ENCODE measurements around the gene C19orf81. TPM values are rescaled to one million over a fixed set of nuclear protein-coding genes. Genes with fewer than 3 reads are reported as not detected.
A peak's percentile ranks its signal among the peaks of the same experiment; 100 is the strongest.

C19orf81 gene
- total and polyA plus RNA-seq, 2 of the 13 experiments (the other 11 are each of a cell fraction or from before 2014, with no cell fraction given) = not detected

- ChIA-PET CTCF (ENCODE audit: low intra/inter-chr PET ratio, low total read pairs) (no interaction called here), POLR2A (no interaction called here)
- DNase-seq (ENCODE audit: low spot score) = no peak
- intact Hi-C loops (cut with micrococcal nuclease; ENCODE audit: unreplicated experiment) (no loop called here), in situ Hi-C loops (cut with HindIII; ENCODE audit: extremely low pct_ligation_motif_present, low pct_unique_long_range_greater_than_20kb) (no loop called here)
- Histone ChIP-seq H3K9ac (ENCODE audit: insufficient read depth, low read depth, low read length) (no peak within 1 kb of the TSS), H3K27me3 (ENCODE audit: control insufficient read depth in 1 of 2, insufficient read depth in 2 of 2, low read length in 2 of 2) (peaks cover 7 to 36% of the 10 kb centered on the region in 2 experiments), H2AFZ (ENCODE audit: low read length) (no peak within 1 kb of the TSS), H3K79me2 (ENCODE audit: insufficient read depth, low read length) (no peaks in the 10 kb centered on the region), H3K27ac (ENCODE audit: extremely low read length, insufficient read depth, low read length) (no peak within 1 kb of the TSS), H4K20me1 (ENCODE audit: insufficient read depth, low read length) (no peaks in the 10 kb centered on the region), H3K4me3 (replicated peaks in 1 of 3; ENCODE audit: insufficient read depth in 1 of 3, low read depth in 2 of 3, low read length in 3 of 3) (no peak within 1 kb of the TSS), H3K9me3 (ENCODE audit: low read length) (peaks cover 2% of the 10 kb centered on the region), H3K4me1 (ENCODE audit: insufficient read depth, low read length) (no peaks in the 10 kb centered on the region; the same call in 1 of the 2 replicates), H3K36me3 (replicated peaks in 1 of 2; ENCODE audit: control insufficient read depth in 1 of 2, insufficient read depth in 2 of 2, low read length in 2 of 2) (no peaks in the 10 kb centered on the region), H3K4me2 (ENCODE audit: low read depth, low read length) (no peak within 1 kb of the TSS)
- FAIRE-seq = no peak
- TF ChIP-seq, protein P1, sequence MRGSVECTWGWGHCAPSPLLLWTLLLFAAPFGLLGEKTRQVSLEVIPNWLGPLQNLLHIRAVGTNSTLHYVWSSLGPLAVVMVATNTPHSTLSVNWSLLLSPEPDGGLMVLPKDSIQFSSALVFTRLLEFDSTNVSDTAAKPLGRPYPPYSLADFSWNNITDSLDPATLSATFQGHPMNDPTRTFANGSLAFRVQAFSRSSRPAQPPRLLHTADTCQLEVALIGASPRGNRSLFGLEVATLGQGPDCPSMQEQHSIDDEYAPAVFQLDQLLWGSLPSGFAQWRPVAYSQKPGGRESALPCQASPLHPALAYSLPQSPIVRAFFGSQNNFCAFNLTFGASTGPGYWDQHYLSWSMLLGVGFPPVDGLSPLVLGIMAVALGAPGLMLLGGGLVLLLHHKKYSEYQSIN (CRISPR knock-in tag; IDR thresholded peaks at IDR 0.05; ENCODE audit: borderline replicate concordance) = no peak
- TF ChIP-seq LCORL (IDR thresholded peaks at IDR 0.05) (no peak), LCORL (CRISPR knock-in tag; IDR thresholded peaks at IDR 0.05) (no peak), SMAD9 (CRISPR knock-in tag; IDR thresholded peaks at IDR 0.05) (no peak), THAP11 (CRISPR knock-in tag; IDR thresholded peaks at IDR 0.05) (peak; percentile 84), GTF2F1 (IDR thresholded peaks at IDR 0.05; ENCODE audit: low read length) (no peak), SUZ12 (IDR thresholded peaks at IDR 0.05; ENCODE audit: low read depth, low read length) (peak; percentile 32; the same call in 1 of the 2 replicates), ZFP1 (CRISPR knock-in tag; IDR thresholded peaks at IDR 0.05) (no peak), RXRA (CRISPR knock-in tag; IDR thresholded peaks at IDR 0.05) (no peak), ZBTB10 (CRISPR knock-in tag; IDR thresholded peaks at IDR 0.05; ENCODE audit: borderline replicate concordance) (no peak), ZNF556 (CRISPR knock-in tag; IDR thresholded peaks at IDR 0.05; ENCODE audit: borderline replicate concordance) (no peak), NCOA2 (CRISPR knock-in tag; IDR thresholded peaks at IDR 0.05) (no peak), ATF7 (IDR thresholded peaks at IDR 0.05) (no peak), ATF7 (CRISPR knock-in tag; IDR thresholded peaks at IDR 0.05) (no peak), ZNF557 (CRISPR knock-in tag; IDR thresholded peaks at IDR 0.05) (no peak), HCFC1 (IDR thresholded peaks at IDR 0.05; ENCODE audit: low read depth, low read length) (peak; percentile 25; the same call in 1 of the 2 replicates), ZNF766 (CRISPR knock-in tag; IDR thresholded peaks at IDR 0.05; ENCODE audit: borderline replicate concordance) (no peak), HOXA9 (CRISPR knock-in tag; IDR thresholded peaks at IDR 0.05; ENCODE audit: borderline replicate concordance) (no peak), ZNF143 (CRISPR knock-in tag; IDR thresholded peaks at IDR 0.05) (peak; percentile 83), BRCA1 (CRISPR knock-in tag; IDR thresholded peaks at IDR 0.05) (no peak), NR2C2 (CRISPR knock-in tag; IDR thresholded peaks at IDR 0.05; ENCODE audit: borderline replicate concordance) (no peak)
- 29% methylated on average over 35 of the region's 76 CpGs for WGBS (ENCODE audit: low lambda C conversion rate)
- no TSS peak for BruUV-seq (replicated peaks)
- ATAC-seq = no peak
Observed at GRCh38 chr19:50639121-50640112, 9.8 kb upstream of the C19orf81 start, which contains the start of gene SYT3. TSS of gene SYT3 (minus strand) at chr19:50639881. CDS start at chr19:50637411, 2,470 bp downstream.

Measured in HepG2 (cell line).